Measurements from ENCODE around the gene CCDC69.
"Not testable (repeated sequence)": the region's sequence is repeated elsewhere in the genome, so short reads cannot be mapped to it uniquely, and the experiment has no call there.

The CCDC69 gene

GRCh38 chr5:151244206-151244605 lies 20.3 kb upstream of the CCDC69 start:
- no peak for DNase-seq

GRCh38 chr5:151243564-151243963 lies 19.7 kb upstream of the CCDC69 start:
- DNase-seq: no peak

GRCh38 chr5:151243127-151243526 lies 19.2 kb upstream of the CCDC69 start:
- DNase-seq: no peak

- DNase-seq: no peak
Measured at GRCh38 chr5:151240924-151241635, 17.2 kb upstream of the CCDC69 start.

- DNase-seq: not testable (repeated sequence)
Measured at GRCh38 chr5:151240268-151240835, 16.5 kb upstream of the CCDC69 start.

- DNase-seq: peak; percentile 34
Measured at GRCh38 chr5:151239237-151239861, 15.5 kb upstream of the CCDC69 start.

- DNase-seq: no peak
Measured at GRCh38 chr5:151238303-151238741, 14.4 kb upstream of the CCDC69 start.

GRCh38 chr5:151237685-151238084 lies 13.8 kb upstream of the CCDC69 start:
- DNase-seq: no peak

- DNase-seq: no peak
Measured at GRCh38 chr5:151236888-151237287, 13.0 kb upstream of the CCDC69 start.

- not testable (repeated sequence) for DNase-seq
Measured at GRCh38 chr5:151235239-151235571, 11.3 kb upstream of the CCDC69 start.

- DNase-seq: no peak
Measured at GRCh38 chr5:151234476-151235238, 10.8 kb upstream of the CCDC69 start.

GRCh38 chr5:151233616-151234085 lies 9.8 kb upstream of the CCDC69 start:
- no peak for DNase-seq

GRCh38 chr5:151231359-151231758 lies 7.5 kb upstream of the CCDC69 start:
- no peak for DNase-seq

GRCh38 chr5:151230048-151230680 lies 6.3 kb upstream of the CCDC69 start:
- no peak for DNase-seq

- no peak for DNase-seq
Measured at GRCh38 chr5:151228986-151229385, 5.1 kb upstream of the CCDC69 start.

GRCh38 chr5:151227918-151228447 lies 4.1 kb upstream of the CCDC69 start:
- no peak for DNase-seq

- DNase-seq: no peak
Measured at GRCh38 chr5:151225475-151225874, 1.6 kb upstream of the CCDC69 start.

- DNase-seq: no peak
Measured at GRCh38 chr5:151225071-151225470, 1.2 kb upstream of the CCDC69 start.

- DNase-seq: no peak
Measured at GRCh38 chr5:151224372-151224771, 480 bp upstream of the CCDC69 start.

- peak; percentile 37 for DNase-seq
Measured at GRCh38 chr5:151222790-151223446, 974 bp downstream of the CCDC69 start.

- no peak for DNase-seq
Measured at GRCh38 chr5:151222054-151222789, 1.7 kb downstream of the CCDC69 start.
